Bronchial epithelial cell (primary cell): ENCODE data around the gene ZNF774. TPM values are rescaled to one million over a fixed set of nuclear protein-coding genes. Genes with fewer than 3 reads are reported as not detected.

Experiments used
- DNase-seq: peaks from one replicate; pipeline ENCODE4 v3.0.0-alpha.2; 2010; ENCODE audit warnings: low read depth
- FAIRE-seq: peaks from 2 replicates; lab custom pipeline; 2011; peaks lifted over from hg19 to GRCh38; lab: Jason Lieb, UNC
- H3K27me3 ChIP-seq: 2 replicates; pipeline ENCODE4 v1.5.1; 2011; ENCODE audit warnings: low read length; ENCODE audit not compliant: control insufficient read depth, insufficient read depth
- H3K36me3 ChIP-seq: 2 replicates; pipeline ENCODE4 v1.5.1; 2011; ENCODE audit warnings: low read length; ENCODE audit not compliant: control insufficient read depth, insufficient read depth
- H3K4me3 ChIP-seq: 2 replicates; pipeline ENCODE4 v1.5.1; 2011; ENCODE audit warnings: mild to moderate bottlenecking, low read depth, low read length, control low read depth
- total RNA-seq: library from RNA; depleted of rRNA; stranded (reverse); fragments of >200 nt; gene quantifications from 2 replicates; pipeline ENCODE4 v1.2.1, GENCODE V29; 2014
- TF ChIP-seq, protein P1 (sequence below): IDR thresholded peaks from 2 replicates; pipeline ENCODE4 v1.5.1; 2011; ENCODE audit warnings: mild to moderate bottlenecking, moderate library complexity, low read length, control low read depth, inconsistent platforms; ENCODE audit not compliant: insufficient read depth, severe bottlenecking

Gene ZNF774
- total RNA-seq, 1 donor from 2014 or later: 4.2 TPM

GRCh38 chr15:90401495-90401894 is 49.4 kb downstream of the ZNF774 start:
- Histone ChIP-seq H3K27me3 (no peaks in the 10 kb centered on the region), H3K36me3 (no peaks in the 10 kb centered on the region), H3K4me3 (no peak overlapping the region)
- TF ChIP-seq, protein P1, sequence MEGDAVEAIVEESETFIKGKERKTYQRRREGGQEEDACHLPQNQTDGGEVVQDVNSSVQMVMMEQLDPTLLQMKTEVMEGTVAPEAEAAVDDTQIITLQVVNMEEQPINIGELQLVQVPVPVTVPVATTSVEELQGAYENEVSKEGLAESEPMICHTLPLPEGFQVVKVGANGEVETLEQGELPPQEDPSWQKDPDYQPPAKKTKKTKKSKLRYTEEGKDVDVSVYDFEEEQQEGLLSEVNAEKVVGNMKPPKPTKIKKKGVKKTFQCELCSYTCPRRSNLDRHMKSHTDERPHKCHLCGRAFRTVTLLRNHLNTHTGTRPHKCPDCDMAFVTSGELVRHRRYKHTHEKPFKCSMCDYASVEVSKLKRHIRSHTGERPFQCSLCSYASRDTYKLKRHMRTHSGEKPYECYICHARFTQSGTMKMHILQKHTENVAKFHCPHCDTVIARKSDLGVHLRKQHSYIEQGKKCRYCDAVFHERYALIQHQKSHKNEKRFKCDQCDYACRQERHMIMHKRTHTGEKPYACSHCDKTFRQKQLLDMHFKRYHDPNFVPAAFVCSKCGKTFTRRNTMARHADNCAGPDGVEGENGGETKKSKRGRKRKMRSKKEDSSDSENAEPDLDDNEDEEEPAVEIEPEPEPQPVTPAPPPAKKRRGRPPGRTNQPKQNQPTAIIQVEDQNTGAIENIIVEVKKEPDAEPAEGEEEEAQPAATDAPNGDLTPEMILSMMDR: no peak
- FAIRE-seq (no peak), DNase-seq (no peak)

GRCh38 chr15:90402223-90402622 is 50.1 kb downstream of the ZNF774 start:
- Histone ChIP-seq H3K36me3 (no peaks in the 10 kb centered on the region), H3K27me3 (no peaks in the 10 kb centered on the region), H3K4me3 (no peak overlapping the region)
- DNase-seq (peak; percentile 83), FAIRE-seq (no peak)
- TF ChIP-seq, protein P1: no peak

DNA sequence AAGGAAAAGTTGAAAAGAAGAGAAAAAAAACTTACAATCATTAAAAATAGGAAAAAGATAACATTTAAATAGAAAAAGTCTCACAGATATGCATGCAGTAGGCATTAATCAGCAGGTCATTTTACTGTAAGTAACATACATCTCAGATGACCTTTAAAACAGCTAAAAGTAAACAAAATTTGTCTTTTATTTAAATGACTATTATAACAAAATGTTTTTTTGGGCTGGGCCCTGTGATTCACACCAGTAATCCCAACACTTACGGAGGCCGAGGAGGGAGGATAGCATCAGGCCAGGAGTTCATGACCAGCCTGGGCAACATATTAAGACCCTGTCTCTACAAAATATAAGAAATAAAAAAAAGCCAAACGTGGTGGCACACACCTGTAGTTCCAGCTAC is 50.7 kb downstream of the ZNF774 start:
- Histone ChIP-seq H3K4me3 (no peak overlapping the region), H3K27me3 (no peaks in the 10 kb centered on the region), H3K36me3 (no peaks in the 10 kb centered on the region)
- TF ChIP-seq, protein P1: no peak
- DNase-seq (no peak), FAIRE-seq (no peak)

DNA sequence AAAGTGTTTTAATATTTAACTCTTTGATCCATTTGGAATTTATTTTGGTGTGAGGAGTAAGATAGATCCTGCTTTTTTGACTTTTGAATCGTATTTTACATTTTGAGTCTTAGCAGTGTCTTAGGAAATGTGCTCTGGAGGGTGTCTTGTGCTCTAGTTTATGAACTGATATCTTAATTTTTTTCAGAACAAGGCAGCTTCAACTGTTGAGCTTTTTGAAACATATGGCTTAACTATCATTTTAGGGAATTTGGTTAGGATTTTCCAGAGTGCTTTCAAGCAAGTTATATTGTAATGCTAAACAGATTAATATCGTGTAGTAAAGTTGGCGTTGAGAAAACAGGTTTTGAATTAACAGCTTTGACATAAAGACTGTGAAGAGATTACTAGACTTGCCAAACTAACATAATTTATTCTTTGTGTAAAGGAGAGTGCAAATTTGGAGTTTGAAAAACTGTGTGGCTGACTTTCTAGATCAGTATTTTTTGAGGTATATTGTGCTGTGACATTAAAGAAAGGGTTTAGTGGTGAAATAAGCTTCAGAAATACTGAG is 53.0 kb downstream of the ZNF774 start:
- no peaks in the 10 kb centered on the region for H3K27me3 ChIP-seq
- DNase-seq (no peak), FAIRE-seq (no peak)
- TF ChIP-seq, protein P1: no peak
- peaks cover 4% of the 10 kb centered on the region for H3K36me3 ChIP-seq
- no peak overlapping the region for H3K4me3 ChIP-seq

DNA sequence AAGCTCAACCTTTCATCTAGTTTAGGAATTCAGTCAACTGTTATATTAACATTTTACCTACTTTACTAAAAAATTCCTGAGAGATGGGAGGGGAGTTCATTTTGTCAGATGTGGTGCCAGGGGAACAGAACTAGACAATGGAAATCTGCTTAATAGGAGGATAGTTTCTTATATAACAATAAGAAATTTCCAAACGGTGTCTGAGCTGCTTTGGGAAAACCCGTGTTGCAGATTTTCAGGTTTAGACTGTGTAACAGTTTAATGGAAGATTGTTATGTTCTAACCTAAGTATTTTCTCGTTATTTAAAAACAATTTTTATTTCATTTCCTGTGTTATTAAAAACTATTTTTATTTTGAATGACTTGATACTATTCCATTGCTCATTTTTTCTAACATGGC is 55.3 kb downstream of the ZNF774 start:
- no peak for FAIRE-seq
- TF ChIP-seq, protein P1: no peak
- H3K36me3 ChIP-seq: peaks cover 4% of the 10 kb centered on the region
- H3K27me3 ChIP-seq: no peaks in the 10 kb centered on the region
- no peak overlapping the region for H3K4me3 ChIP-seq
- no peak for DNase-seq

DNA sequence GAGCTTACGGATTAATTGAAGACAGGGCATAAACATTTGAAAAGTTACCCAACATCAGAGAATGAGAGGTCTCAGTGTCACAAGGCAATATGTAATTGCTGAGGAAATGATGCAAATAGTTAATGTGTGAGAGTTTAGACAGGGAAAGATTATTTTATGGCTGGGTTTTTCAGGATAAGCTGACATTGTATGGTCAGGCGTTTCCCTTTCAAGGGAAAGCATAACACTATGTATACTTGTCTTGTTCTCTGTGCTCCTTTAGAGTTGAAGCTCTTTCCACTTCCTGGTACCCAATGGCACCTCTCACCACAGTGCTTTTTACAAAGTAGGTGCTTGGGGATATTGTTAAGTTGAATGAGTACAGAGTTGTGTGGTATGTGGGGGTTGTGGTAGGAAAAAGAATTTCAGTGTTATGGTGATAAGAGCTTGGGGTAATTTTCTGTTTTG is 55.8 kb downstream of the ZNF774 start:
- H3K4me3 ChIP-seq: no peak overlapping the region
- FAIRE-seq (no peak), DNase-seq (no peak)
- TF ChIP-seq, protein P1: no peak
- H3K27me3 ChIP-seq: no peaks in the 10 kb centered on the region
- peaks cover 4% of the 10 kb centered on the region for H3K36me3 ChIP-seq
